ENCODE measurements around the gene HUWE1. TPM values are rescaled to one million over a fixed set of nuclear protein-coding genes. Genes with fewer than 3 reads are reported as not detected.

Gene HUWE1
- polyA plus RNA-seq, 1 experiment: 76.1 TPM

- TF ChIP-seq, protein P1, sequence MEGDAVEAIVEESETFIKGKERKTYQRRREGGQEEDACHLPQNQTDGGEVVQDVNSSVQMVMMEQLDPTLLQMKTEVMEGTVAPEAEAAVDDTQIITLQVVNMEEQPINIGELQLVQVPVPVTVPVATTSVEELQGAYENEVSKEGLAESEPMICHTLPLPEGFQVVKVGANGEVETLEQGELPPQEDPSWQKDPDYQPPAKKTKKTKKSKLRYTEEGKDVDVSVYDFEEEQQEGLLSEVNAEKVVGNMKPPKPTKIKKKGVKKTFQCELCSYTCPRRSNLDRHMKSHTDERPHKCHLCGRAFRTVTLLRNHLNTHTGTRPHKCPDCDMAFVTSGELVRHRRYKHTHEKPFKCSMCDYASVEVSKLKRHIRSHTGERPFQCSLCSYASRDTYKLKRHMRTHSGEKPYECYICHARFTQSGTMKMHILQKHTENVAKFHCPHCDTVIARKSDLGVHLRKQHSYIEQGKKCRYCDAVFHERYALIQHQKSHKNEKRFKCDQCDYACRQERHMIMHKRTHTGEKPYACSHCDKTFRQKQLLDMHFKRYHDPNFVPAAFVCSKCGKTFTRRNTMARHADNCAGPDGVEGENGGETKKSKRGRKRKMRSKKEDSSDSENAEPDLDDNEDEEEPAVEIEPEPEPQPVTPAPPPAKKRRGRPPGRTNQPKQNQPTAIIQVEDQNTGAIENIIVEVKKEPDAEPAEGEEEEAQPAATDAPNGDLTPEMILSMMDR (IDR thresholded peaks at IDR 0.05; ENCODE audit: low read depth, low read length): no peak
- POLR2A ChIA-PET: no interaction called here
- H3K27me3 ChIP-seq (ENCODE audit: control insufficient read depth, insufficient read depth, low read length): no peaks in the 10 kb centered on the region
- CTCF ChIA-PET: no interaction called here
- no peak overlapping the region for H3K27ac ChIP-seq (ENCODE audit: low read depth, low read length)
- no peak overlapping the region for H3K4me3 ChIP-seq (ENCODE audit: low read depth, low read length)
- DNase-seq (ENCODE audit: low read depth, low spot score): no peak
- peaks cover 5% of the 10 kb centered on the region; the same call in 1 of the 2 replicates for H3K9me3 ChIP-seq (ENCODE audit: control insufficient read depth, insufficient read depth, low read length)
Observed at GRCh38 chrX:53716328-53717088, 30.0 kb upstream of the HUWE1 start.

- H3K9me3 ChIP-seq (ENCODE audit: control insufficient read depth, insufficient read depth, low read length): no peaks in the 10 kb centered on the region; the same call in 1 of the 2 replicates
- no peak overlapping the region for H3K4me3 ChIP-seq (ENCODE audit: low read depth, low read length)
- TF ChIP-seq, protein P1 (IDR thresholded peaks at IDR 0.05; ENCODE audit: low read depth, low read length): no peak
- ChIA-PET CTCF (no interaction called here), POLR2A (no interaction called here)
- no peak for DNase-seq (ENCODE audit: low read depth, low spot score)
- H3K27me3 ChIP-seq (ENCODE audit: control insufficient read depth, insufficient read depth, low read length): no peaks in the 10 kb centered on the region
- H3K27ac ChIP-seq (ENCODE audit: low read depth, low read length): no peak overlapping the region
Observed at GRCh38 chrX:53715346-53715924, 28.9 kb upstream of the HUWE1 start.

- DNase-seq (ENCODE audit: low read depth, low spot score): no peak
Observed at GRCh38 chrX:53714580-53715345, 28.2 kb upstream of the HUWE1 start.

GRCh38 chrX:53713987-53714579, 27.6 kb upstream of the HUWE1 start:
- no peaks in the 10 kb centered on the region; the same call in 1 of the 2 replicates for H3K9me3 ChIP-seq (ENCODE audit: control insufficient read depth, insufficient read depth, low read length)
- H3K4me3 ChIP-seq (ENCODE audit: low read depth, low read length): no peak overlapping the region
- ChIA-PET POLR2A (no interaction called here), CTCF (no interaction called here)
- H3K27ac ChIP-seq (ENCODE audit: low read depth, low read length): no peak overlapping the region
- no peak for DNase-seq (ENCODE audit: low read depth, low spot score)
- TF ChIP-seq, protein P1 (IDR thresholded peaks at IDR 0.05; ENCODE audit: low read depth, low read length): no peak
- no peaks in the 10 kb centered on the region for H3K27me3 ChIP-seq (ENCODE audit: control insufficient read depth, insufficient read depth, low read length)

More at GRCh38 chrX:53714580-53715345, 28.2 kb upstream of the HUWE1 start:
- TF ChIP-seq, protein P1 (IDR thresholded peaks at IDR 0.05; ENCODE audit: low read depth, low read length): no peak
- no peak overlapping the region for H3K4me3 ChIP-seq (ENCODE audit: low read depth, low read length)
- ChIA-PET CTCF (no interaction called here), POLR2A (no interaction called here)
- no peaks in the 10 kb centered on the region; the same call in 1 of the 2 replicates for H3K9me3 ChIP-seq (ENCODE audit: control insufficient read depth, insufficient read depth, low read length)
- no peaks in the 10 kb centered on the region for H3K27me3 ChIP-seq (ENCODE audit: control insufficient read depth, insufficient read depth, low read length)
- peak overlapping the region; percentile 11 for H3K27ac ChIP-seq (ENCODE audit: low read depth, low read length)
